CD4-positive, alpha-beta T cell treated with Interleukin-4 for 1 hour (primary cell): ENCODE measurements around the gene KIF25.

Experiments used
- DNase-seq, 2 donors: peaks; one replicate each; pipeline ENCODE4 v3.0.0-alpha.2; 2020 to 2022

Gene KIF25

DNA sequence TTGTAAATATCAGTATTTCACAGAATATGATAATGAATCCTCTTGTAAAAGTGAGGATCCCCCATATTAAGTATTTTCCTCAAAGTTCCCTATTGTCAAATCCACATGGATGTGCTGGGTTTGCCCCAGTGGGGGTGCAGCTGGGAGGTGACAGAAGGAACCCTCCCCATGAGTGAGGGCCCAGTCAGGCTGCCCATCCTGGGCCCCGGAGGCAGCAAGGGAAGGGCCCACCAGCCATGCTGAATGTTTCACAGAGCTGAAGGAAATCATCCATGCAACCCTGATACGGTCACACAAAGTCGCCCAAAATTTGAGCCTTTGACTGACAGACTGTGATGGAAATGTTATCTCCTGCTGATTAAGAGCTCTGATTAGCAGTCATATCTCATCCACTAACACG is 41.8 kb downstream of the KIF25 start:
- DNase-seq: no peak

DNA sequence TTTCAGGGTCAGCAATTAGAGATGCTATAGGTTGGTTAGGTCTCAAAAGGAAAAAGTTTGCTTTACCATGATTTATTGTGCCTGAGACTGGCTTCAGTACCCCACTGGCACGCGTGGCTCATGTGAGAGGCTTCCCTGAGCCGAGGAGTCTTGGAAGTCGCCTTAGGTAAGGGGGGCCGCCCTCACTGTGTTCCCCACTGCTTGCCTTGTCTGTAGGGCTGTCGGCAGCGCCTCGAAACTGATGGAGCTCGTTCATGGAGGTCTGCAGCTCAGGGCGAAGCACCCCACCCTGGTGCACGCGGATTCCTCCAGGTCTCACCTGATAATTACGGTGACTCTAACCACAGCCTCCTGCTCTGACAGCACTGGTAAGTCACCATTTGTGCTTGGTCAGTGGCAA is 42.4 kb downstream of the KIF25 start:
- no peak for DNase-seq

- DNase-seq: no peak
Measured at GRCh38 chr6:168040856-168041496, 43.5 kb downstream of the KIF25 start.

- no peak for DNase-seq
Measured at GRCh38 chr6:168041928-168042327, 44.5 kb downstream of the KIF25 start.

GRCh38 chr6:168042426-168043192 is 45.1 kb downstream of the KIF25 start:
- DNase-seq: no peak

DNA sequence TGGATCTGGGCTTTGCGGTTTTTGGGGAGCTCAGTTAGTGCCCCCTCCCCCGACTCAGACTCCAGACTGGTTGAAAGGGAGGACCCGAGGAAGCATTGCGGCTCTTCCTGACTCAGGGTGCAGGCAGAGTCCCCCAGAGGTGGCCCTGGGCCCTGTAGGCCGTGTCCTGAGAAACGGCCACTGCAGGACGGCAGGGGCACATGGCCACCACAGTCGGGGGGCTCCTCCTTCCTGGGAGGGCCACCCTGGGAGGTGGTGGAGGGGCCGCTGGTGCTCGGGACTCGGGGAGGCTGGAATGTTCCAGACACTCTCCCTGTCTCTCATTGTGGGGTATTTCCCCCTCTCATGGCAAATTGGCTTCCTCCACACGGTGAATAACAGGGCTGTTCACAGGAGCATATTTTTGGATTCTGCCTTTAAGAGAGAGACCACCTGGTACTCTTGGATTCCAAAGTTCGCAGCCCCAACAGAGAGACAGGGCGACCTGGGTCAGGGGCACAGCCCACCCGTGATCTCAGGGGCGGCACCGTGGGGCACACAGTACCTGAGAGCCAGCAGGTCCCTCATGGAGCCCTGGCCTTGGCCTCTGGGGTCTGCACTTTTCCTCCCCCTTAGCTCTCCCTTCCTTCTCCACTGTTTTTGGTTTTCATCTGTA is 45.8 kb downstream of the KIF25 start:
- DNase-seq: no peak

GRCh38 chr6:168043848-168044415 is 46.5 kb downstream of the KIF25 start:
- no peak for DNase-seq

- no peak for DNase-seq
Measured at GRCh38 chr6:168044521-168045130, 47.2 kb downstream of the KIF25 start.

DNA sequence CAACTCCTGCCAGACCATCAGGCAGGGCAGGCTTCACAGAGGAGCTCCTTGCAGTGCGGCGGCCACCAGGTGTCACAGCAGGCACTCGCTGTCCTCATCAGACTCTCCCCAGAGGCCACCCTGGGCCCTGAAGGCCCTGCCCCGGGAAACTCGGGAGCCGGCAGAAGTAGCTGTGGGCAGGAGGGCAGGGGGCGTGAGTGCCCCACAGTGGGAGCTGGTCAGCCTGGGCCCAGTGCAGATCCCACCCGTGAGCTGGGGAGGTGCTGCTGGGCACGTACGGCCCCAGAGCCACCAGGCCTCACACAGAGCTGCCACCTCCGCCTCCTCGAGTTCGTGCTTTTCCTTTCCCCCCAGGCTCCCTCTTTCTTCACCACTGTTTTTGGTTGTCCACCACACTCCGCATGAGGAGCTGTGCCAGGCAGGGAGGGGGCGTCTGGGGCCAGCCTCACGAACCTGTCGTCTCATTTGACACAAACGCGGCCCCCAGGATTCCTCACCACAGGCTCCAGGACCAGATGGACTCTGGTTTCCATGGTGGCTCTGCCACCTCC is 47.7 kb downstream of the KIF25 start:
- no peak for DNase-seq

- DNase-seq: no peak
Measured at GRCh38 chr6:168045706-168046620, 48.5 kb downstream of the KIF25 start.

DNA sequence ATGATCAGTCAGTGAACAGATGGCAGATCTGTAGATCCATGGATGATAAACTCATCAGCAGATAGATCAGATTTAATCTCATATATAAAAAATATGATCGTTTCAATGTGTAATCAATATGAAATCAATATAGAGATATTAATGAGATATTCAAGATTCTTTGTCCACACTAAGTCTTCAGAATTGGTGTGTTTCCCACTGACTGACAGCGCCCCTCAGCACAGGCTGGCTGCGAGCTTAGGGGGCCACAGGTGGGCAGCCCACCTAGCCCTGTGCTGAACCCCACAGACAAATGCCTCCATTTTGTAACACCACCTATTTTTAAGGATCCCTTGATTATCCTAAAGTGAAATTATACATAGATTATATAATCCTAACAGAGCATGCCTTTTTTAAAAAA is 49.2 kb downstream of the KIF25 start:
- no peak for DNase-seq

DNA sequence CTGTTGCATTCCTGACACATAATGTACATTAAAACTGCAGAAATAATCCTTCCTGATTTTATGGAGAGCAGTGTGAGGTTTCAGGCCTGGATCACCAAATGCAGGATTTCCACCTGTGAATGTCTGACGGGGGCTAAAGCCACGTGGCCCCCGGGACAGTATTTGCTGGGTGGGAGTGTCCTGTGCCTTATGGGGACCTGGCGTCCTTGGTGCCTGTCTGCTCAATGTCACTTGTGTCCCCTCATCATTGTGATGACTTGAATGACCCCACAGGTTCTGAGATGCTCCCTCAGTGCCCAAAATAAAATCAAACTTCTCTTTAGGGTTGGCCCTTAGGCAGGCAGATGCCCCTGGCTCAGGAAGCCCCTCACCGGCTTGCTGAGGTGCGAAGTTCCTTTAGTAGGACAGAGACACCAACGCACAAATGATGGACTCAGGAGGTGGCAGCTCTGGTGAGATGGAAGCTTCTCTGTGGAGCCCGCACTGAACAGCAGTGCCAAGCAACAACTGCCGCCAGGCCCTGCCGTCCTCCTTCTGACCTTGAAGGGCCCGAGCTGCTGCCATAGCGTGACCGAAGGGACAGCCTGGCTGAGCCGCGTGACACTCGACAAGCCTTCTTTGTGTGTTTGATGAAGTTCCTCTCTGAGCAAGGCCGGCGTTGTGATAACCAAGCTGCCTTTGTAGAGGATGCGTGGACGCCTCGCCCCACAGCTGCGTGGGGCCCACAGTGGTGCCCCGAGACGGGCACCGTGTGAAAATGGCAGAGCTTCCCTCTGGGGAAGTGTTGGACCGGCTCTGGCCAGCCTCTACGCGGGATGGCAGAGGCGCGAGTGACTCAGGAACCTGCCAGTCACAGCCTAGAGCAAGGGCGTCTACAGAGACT is 50.6 kb downstream of the KIF25 start:
- DNase-seq: no peak

GRCh38 chr6:168048724-168049025 is 51.2 kb downstream of the KIF25 start:
- DNase-seq: no peak

DNA sequence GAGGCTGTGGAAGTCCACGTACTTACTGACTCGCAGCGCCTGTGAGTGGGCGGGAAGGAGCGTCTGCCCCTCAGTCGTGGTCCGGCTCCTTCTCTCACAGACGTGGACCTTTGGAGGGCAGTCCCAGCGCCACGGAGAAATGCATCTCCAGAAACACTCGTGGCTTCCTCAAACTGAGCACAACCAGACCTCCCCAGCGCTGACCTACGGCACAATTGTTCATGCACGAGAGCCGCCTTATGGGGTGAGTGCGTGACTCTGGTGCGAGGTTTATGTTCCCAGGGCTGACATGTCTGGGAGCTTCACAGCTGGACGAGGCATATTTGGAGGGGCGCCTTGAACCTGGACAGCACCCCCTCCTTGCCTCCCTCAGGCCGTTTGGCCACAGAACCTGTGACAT is 51.8 kb downstream of the KIF25 start:
- DNase-seq: no peak

DNA sequence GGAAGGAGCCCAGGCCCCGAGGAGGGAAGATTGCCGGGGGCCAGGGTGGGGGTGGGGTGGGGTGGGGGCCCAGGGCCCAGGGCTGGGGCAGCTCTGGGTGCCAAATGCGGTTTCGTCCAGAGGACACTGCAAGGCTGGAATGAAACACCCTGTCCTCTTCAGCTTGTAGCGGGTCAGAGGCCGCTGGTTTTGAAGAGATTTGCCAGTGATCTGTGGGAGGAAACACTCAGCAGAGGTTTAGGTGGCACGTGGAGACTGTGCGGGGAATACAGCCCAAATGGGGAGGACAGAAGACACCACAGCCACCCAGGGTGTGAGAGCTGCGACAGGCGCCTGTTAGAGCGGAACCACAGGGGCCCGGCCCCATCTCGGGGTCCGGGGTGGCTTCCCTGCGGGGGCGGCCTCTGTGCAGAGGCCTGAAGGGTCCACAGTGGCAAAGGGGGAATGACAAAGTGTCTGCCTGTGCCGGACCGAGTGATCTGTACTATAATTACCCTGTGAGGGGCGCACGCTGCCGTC is 52.3 kb downstream of the KIF25 start:
- DNase-seq: no peak

DNA sequence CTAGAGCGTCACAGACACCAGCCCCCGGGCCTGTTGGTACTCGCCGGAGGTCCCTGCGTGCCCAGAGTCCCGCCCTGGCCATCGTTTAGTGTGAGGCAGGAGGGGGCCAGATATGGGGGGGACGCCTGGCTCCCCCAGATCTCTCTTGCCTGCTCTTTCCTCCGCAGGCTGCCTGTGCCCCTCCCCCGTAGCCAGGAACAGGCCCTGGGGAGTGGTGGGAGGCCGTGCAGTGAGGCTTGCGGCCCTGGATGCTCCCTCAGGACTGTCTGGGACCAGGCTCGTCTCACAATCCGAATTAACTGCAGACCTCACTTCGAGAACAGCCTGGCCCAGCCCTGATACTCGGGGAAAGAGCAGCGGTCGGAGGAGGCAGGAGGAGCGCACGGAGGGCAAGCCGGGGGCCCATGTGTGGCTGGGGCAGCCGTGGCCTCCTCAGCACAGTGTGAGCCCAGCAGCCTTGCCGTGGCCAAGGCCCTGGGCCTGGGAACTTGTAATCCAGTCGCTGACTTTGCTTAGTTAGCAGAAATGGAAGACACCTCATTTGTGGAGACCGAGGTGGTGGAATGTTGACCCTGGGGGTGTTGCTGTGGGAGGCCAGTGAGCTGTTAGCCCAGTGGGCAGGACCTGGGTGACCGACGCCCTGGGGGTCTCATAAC is 52.9 kb downstream of the KIF25 start:
- no peak for DNase-seq

DNA sequence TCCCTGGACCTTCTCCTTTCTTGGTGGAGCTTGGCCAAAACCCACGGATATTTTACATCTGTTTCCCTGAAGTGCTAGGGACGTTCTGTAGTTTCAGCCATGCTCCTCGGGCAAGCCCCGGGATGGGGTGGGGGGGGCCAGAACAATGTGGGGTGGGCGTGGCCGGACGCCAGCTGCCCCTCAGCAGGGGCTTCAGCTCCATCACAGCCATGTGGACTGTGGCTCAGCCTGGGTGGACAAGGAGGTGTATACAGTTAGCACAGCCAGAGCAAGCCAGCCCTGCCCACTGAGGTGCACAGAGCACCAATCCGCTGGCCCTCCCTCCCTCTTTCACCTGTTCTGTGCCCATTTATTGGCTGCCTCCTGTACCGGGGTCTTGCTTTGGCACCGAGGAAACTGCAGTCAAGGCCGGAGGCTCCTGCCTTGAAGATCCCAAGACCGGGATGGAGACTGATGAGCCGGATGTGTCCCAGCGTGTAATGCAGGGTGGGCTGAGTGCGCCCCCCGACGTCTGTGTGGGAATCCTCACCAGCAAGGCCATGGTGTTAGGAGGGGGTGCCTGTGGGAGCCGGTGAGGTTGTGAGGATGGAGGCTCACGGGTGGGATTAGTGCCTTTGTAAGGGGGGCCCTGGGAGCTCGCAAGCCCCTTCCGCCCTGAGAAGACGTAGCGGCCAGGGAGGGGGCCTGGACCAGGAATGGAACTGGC is 53.6 kb downstream of the KIF25 start:
- DNase-seq: no peak

GRCh38 chr6:168051648-168052047 is 54.2 kb downstream of the KIF25 start:
- DNase-seq: no peak

DNA sequence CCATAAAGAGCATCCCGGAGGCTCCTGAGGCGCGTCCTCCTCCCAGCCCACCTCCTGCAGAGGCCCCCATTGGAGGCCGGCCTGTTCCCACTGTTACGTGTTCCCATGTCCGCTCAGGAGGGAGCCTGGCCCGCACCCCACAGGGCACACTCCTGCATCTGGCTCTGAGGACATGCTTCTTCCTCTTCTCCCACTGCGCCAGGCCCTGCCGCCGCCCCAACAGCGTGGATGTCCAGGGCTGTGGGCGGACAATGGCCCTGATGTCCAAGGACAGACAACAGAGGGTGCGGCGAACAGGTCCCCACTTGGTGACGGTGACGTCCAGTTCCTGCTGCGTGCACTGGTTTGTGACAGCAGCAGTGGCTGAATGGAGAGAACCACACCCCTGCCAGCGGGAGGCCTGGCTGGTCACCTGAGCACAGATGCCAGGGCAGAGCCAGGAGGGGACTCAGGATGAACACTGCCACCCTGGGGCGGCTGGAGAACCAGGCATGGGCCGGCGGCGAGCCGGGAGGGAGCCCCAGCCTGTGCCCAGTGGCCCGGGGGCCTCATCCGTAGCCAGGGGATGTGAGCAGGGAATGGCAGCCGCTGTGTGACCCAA is 54.9 kb downstream of the KIF25 start:
- no peak for DNase-seq
